ENCODE results near the gene FERD3L. TPM values are rescaled to one million over a fixed set of nuclear protein-coding genes. Genes with fewer than 3 reads are reported as not detected.
A peak's percentile ranks its signal among the peaks of the same experiment; 100 is the strongest.

Gene FERD3L
- total and polyA plus RNA-seq, 8 donors, result not detected

DNA sequence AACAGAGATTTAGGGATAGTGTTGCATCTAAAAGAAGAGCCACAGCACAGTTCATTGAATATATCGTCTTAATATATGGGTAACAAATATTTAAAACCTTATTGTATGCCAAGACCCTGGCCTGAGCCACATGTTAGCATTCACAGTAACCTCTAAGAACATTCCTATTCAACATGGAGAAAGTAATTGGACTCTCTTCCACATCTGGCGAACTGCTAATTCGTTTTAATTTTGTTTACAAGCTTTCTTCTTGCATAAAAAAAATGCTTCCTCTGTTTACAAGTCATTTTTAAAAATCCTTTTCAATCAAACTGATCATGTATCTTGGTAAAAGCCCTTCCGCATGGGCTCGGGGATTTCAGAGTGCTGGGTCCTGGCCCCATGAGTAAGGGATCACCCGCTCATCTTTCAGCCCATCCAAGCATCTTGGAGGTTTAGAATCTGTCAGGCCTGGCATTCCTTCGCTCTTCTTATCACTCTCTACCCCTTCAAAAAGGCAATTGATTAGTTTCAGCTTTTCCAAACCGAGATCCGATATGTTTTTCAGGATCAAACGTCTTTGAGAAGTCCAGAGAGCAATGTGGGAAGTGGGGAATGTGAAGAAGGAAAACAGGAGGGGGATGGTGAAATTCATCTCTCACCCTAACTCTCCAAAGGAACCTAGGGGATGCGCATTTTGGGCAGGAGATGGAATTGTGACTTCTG lies 35.0 kb downstream of the FERD3L start:
- TF ChIP-seq, protein P1, sequence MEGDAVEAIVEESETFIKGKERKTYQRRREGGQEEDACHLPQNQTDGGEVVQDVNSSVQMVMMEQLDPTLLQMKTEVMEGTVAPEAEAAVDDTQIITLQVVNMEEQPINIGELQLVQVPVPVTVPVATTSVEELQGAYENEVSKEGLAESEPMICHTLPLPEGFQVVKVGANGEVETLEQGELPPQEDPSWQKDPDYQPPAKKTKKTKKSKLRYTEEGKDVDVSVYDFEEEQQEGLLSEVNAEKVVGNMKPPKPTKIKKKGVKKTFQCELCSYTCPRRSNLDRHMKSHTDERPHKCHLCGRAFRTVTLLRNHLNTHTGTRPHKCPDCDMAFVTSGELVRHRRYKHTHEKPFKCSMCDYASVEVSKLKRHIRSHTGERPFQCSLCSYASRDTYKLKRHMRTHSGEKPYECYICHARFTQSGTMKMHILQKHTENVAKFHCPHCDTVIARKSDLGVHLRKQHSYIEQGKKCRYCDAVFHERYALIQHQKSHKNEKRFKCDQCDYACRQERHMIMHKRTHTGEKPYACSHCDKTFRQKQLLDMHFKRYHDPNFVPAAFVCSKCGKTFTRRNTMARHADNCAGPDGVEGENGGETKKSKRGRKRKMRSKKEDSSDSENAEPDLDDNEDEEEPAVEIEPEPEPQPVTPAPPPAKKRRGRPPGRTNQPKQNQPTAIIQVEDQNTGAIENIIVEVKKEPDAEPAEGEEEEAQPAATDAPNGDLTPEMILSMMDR (IDR thresholded peaks at IDR 0.05), result no peak
- Histone ChIP-seq H3K9me3 (no peaks in the 10 kb centered on the region), H3K27me3 (peaks cover 6 to 82% (median 26%) of the 10 kb centered on the region in 4 donors), H3K36me3 (no peaks in the 10 kb centered on the region), H3K27ac (no peak overlapping the region), H3K4me1 (peaks cover 0 to 3% (median 0%) of the 10 kb centered on the region in 3 donors), H3K4me3 (no peak overlapping the region)
- no peak for ATAC-seq
- 11 to 12% methylated on average over 11 of the region's 11 CpGs for WGBS, 2 donors
- no peak for DNase-seq
- no peak for FAIRE-seq
- intact Hi-C loops (cut with DNase I), result no loop called here

DNA sequence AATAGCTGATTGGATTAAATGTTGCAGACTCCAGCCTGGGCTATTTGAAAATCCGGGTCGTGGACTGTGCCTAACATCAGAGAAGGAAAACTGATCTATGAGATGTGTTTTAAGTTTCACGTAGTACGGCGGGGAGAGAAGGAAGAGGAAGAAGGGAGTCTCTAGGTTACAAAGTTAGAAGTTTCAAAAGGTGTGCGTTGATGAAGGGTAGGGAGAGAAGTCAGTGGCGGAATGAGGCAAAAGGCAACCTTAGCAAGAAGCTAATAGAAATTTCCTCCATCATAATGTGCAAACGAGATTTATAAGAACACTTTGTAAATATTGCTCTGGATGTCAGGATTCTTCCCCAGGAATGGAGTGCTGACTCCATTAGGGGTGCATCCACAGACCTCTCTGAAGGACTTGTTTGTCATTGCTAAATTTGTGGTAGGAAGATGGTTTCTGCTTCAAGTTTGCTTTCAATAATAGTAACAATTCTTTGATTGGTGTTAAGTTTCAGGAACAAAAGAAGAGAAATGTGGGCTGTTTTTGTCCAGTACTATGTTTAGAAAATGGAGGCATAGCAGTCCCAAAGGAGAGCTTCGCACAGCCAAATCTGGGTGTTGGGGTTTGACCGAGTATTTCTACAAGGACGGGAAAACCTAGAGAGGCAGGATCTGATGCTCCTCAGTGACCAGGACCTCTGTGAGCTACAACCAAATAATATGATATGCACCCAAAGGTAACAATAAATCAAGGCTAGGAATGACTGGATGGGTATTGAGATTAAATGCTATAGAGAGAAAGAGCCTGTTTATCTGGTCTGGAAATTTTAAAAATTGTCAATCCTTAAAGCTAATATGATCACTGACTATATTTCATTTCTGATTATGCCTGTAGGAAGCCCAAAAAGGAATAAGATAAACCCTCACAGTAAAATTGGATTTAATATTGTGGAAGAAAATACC lies 35.9 kb downstream of the FERD3L start:
- TF ChIP-seq, protein P1 (IDR thresholded peaks at IDR 0.05), result no peak
- peaks cover 6 to 82% (median 20%) of the 10 kb centered on the region in 4 donors for H3K27me3 ChIP-seq
- peaks cover 0 to 3% (median 0%) of the 10 kb centered on the region in 3 donors for H3K4me1 ChIP-seq
- no peak overlapping the region for H3K4me3 ChIP-seq
- no peak for FAIRE-seq
- H3K27ac ChIP-seq, result no peak overlapping the region
- 14 to 17% methylated on average over 11 of the region's 11 CpGs for WGBS, 2 donors
- no peak for DNase-seq
- ATAC-seq, result no peak
- H3K9me3 ChIP-seq, result no peaks in the 10 kb centered on the region
- intact Hi-C loops (cut with DNase I), result no loop called here
- no peaks in the 10 kb centered on the region for H3K36me3 ChIP-seq

DNA sequence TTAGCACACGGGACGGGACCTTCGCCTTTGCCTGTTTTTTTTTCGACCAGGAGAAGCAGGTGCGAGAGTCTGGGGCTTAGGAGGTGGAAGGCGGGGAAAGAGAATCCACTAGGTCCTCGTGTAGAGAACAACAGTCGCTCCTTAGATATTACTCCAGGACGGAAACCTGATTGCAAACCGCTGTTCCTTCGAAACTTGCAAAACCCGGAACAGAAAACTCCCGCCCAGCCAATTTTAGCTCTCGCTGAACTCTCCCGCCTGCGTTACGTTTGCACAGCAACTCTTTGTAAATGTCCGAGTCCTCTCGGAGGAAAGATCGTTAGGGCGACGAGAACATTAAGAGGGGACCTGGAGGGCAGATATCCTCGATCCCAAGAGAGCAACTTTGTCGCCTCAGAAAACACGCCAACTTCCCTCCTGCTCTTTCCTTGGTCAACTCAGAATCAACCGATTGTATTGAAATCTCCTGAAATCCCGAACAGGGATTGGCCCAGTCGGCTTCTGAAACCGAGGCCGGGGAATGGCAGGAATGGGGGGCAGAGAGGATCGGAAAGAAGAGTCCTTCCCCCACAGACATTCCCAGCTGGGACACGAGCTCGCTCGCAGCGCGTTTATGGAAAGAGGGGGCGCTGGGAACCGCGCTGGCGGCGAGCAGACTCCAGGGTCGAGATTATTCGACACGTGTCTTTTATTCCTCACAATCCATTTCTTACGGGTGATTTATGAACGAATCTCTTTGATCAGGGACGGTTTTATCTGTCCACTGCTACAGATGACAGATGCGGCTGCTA lies 37.7 kb downstream of the FERD3L start:
- no peaks in the 10 kb centered on the region for H3K9me3 ChIP-seq
- H3K27me3 ChIP-seq, result peaks cover 3 to 76% (median 17%) of the 10 kb centered on the region in 4 donors
- intact Hi-C loops (cut with DNase I), result no loop called here
- TF ChIP-seq, protein P1 (IDR thresholded peaks at IDR 0.05), result no peak
- H3K4me3 ChIP-seq, result peak overlapping the region in 2 of 4 donors; percentile 25 to 36
- ATAC-seq (peak; percentile 40 to 69 (median 53)), FAIRE-seq (no peak), DNase-seq (peak in 2 of 6 donors; percentile 32 to 49)
- H3K27ac ChIP-seq, result no peak overlapping the region
- 2 to 3% methylated on average over 48 of the region's 48 CpGs for WGBS, 2 donors
- H3K36me3 ChIP-seq, result no peaks in the 10 kb centered on the region
- peaks cover 0 to 3% (median 0%) of the 10 kb centered on the region in 3 donors for H3K4me1 ChIP-seq

DNA sequence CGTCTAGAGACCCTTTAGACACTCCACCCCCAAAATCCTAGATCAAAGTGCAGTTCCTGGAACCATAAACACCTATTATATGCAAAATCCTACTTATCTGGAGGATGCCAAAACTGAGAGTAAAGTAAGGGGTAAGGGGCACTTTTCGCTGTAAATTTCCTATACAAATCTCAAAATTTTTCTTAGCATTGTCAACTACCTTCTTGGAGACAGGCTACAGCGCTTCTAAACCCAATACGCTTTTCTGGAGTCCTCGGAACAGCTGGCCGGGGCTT lies 38.2 kb downstream of the FERD3L start:
- H3K9me3 ChIP-seq, result no peaks in the 10 kb centered on the region
- FAIRE-seq (no peak), DNase-seq (no peak)

More for the DNA sequence above, 38.2 kb downstream of the FERD3L start:
- peak overlapping the region in 2 of 4 donors; percentile 25 to 36 for H3K4me3 ChIP-seq
- H3K27me3 ChIP-seq, result peaks cover 3 to 73% (median 15%) of the 10 kb centered on the region in 4 donors
- intact Hi-C loops (cut with DNase I), result no loop called here
- no peak overlapping the region for H3K27ac ChIP-seq
- peak in 2 of 4 donors; percentile 15 to 46 for ATAC-seq
- peaks cover 0 to 3% (median 0%) of the 10 kb centered on the region in 3 donors for H3K4me1 ChIP-seq
- H3K36me3 ChIP-seq, result no peaks in the 10 kb centered on the region
- TF ChIP-seq, protein P1 (IDR thresholded peaks at IDR 0.05), result no peak
- WGBS, 2 donors, result 3% methylated on average over 6 of the region's 6 CpGs

Measured in pancreas (tissue), 10 donors.